ENCODE results near the gene FNDC10. TPM values are rescaled to one million over a fixed set of nuclear protein-coding genes. Genes with fewer than 3 reads are reported as not detected.

Gene FNDC10
- total RNA-seq, 4 donors from 2014 or later = 1.9 to 2.6 (median 2.2) TPM; not detected in 1

DNA sequence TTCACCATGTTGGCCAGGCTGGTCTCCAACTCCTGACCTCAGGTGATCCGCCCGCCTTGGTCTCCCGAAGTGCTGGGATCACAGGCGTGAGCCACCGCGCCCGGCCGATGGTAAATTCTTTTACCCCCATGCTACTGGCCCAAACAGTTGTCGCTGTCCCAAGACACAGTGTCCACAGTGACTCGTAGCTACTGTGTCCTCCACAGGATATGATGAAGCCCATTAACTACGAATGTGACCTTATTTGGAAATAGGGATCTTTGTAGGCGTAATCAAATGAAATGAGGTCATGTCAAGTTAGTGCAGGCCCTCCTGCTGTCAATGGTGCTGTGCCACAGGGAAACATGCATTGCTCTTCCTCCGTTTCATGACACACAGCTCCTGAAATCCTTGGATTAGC is 8.5 kb downstream of the FNDC10 start:
- ATAC-seq (ENCODE audit: low FRiP score) = no peak

DNA sequence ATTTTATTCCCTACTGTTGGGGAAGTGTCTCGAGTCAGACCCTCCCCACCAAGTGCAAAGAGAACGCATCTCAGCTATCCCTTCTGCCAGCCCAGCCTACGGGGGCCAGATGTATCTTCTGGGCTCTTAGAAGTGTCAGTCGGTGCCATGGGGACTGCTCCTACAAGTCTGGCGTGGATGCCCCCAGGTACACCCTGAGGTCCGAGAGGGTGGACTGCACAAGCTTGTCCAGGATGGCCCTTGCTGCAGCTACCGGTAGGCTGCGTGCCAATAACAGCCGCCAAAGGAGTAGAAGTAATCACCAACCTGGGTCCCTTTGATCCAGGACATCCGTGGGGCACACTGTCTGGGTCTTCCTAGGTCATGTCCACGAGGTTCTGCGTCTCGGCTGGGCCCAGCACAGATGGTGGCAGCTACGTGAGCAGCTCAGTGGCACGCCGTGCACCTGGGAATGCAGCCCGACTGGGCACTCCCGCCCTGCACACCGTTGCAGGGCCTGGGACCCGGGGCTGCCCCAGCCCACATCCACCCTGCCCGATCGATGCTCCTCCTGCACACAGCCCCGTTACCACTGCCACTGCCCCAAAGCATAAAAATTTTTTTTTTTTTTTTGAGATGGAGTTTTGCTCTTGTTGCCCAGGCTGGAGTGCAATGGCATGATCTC is 16.5 kb downstream of the FNDC10 start:
- TF ChIP-seq CTCF (IDR thresholded peaks at IDR 0.05) = no peak
- ATAC-seq (ENCODE audit: low FRiP score) = no peak
- DNase-seq (ENCODE audit: low spot score) = no peak

More for the DNA sequence above, 8.5 kb downstream of the FNDC10 start:
- no peak for TF ChIP-seq CTCF (IDR thresholded peaks at IDR 0.05)
- DNase-seq (ENCODE audit: low spot score) = no peak

GRCh38 chr1:1582585-1583346 is 17.2 kb downstream of the FNDC10 start:
- TF ChIP-seq CTCF (IDR thresholded peaks at IDR 0.05) = no peak
- DNase-seq (ENCODE audit: low spot score) = no peak
- ATAC-seq (ENCODE audit: low FRiP score) = no peak

GRCh38 chr1:1578371-1578940 is 21.5 kb downstream of the FNDC10 start:
- DNase-seq (ENCODE audit: low spot score) = no peak
- no peak for TF ChIP-seq CTCF (IDR thresholded peaks at IDR 0.05)
- no peak for ATAC-seq (ENCODE audit: low FRiP score)

- DNase-seq (ENCODE audit: low spot score) (no peak), ATAC-seq (ENCODE audit: low FRiP score) (no peak)
- no peak for TF ChIP-seq CTCF (IDR thresholded peaks at IDR 0.05)
Observed at GRCh38 chr1:1577367-1578011, 22.4 kb downstream of the FNDC10 start.

- TF ChIP-seq CTCF (IDR thresholded peaks at IDR 0.05) = no peak
- peak; percentile 93 for ATAC-seq (ENCODE audit: low FRiP score)
Observed at GRCh38 chr1:1574721-1575537, 25.0 kb downstream of the FNDC10 start, which contains the start of gene SSU72. TSS of gene SSU72 (minus strand) at chr1:1574863. CDS start at chr1:1574557, 306 bp downstream.

More at GRCh38 chr1:1574721-1575537, 25.0 kb downstream of the FNDC10 start, which contains the start of gene SSU72:
- DNase-seq (ENCODE audit: low spot score) = peak; percentile 84
